T-helper 1 cell treated with Interleukin-12 subunit alpha and Interleukin-12 subunit beta and Interleukin-4 antibody, amounts not matched to agents 30 ng/mL and 1 ng/mL, for 36 hours (primary cell): ENCODE data around the gene PSAPL1. TPM values are rescaled to one million over a fixed set of nuclear protein-coding genes. Genes with fewer than 3 reads are reported as not detected.
"Not testable (repeated sequence)": the region's sequence is repeated elsewhere in the genome, so short reads cannot be mapped to it uniquely, and the experiment has no call there.

ENCODE experiments used
- intact Hi-C: fragments of 100-400 bp; cut with micrococcal nuclease; formaldehyde crosslinking; loops from one replicate; pipeline ENCODE4 v1.15.1; 2024
- total RNA-seq: library from RNA; stranded (reverse); gene quantifications from 2 replicates; pipeline ENCODE4 v1.2.3, GENCODE V29; 2022

Gene PSAPL1
- total RNA-seq, 1 donor from 2014 or later, result not detected

DNA sequence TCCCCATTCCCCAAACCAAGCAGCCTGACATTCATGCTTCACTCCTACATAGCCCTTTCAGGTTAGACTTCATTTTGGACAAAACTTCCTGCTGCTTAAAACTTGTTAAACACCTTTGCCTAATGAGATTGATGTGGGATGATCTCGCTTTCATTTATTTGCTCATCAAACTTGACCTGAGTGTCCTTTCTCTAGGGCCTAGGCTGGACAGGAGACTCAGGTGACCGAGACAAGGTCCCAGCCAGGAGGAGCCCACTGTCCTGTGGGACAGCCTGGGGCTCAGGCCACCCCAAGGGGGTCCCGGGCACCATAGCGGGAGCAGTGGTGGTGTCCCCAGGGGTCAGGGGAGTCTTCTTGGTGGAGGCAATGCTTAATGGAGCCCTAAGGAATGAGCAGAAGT lies 23.7 kb upstream of the PSAPL1 start:
- intact Hi-C loops, result no loop called here

DNA sequence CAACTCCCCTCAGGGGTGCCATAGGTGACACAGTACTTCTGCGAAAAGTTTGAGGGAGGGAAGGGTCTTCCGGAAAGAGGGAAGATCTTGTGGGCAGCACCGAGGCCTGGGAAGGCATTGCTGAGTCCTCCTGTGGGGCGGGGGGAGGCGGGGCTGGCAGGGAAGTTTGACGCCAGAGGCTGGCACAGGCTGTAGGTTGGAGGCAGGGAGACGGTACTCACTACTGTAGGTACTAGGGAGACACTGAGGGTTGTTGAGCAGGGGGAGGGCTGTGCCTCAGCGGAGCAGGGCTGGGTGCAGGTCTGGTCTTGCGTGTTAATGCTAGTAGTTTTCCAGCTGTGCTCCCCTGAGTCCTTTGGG lies 23.3 kb upstream of the PSAPL1 start:
- intact Hi-C loops, result no loop called here

DNA sequence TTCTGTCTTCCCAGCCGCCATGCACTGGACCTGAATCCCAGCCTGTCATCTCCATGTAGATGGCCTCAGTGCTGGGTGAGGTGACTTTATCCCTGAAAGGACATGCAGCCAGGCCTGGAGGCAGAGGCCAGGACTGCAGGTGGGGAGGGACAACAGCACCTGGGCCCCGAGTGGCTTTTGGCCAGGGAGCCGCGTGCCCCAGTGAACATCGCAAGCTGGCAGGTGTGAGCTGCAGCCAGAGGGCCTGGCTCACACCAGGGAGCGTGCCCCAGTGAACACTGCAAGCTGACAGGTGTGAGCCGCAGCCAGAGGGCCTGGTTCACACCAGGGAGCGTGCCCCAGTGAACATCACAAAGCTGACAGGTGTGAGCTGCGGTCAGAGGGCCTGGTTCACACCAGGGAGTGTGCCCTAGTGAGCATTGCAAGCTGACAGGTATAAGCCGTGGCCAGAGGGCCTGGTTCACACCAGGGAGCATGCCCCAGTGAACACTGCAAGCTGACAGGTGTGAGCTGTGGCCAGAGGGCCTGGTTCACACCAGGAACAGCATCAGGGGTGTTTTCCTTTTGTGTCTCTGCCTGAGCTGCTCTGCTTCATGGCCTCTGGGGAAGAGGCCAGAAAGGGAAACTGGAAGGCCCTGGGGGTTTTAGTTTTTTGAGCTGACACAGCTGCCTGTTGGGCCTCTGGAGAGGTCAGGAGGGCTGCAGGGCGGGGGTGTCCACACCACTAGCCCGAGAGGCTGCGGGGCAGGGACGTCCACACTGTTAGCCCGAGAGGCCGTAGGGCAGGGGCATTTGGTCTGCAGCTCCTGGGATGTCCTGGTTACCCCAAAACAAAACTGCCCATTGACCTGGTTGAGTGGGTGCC lies 22.7 kb upstream of the PSAPL1 start:
- intact Hi-C loops, result no loop called here

DNA sequence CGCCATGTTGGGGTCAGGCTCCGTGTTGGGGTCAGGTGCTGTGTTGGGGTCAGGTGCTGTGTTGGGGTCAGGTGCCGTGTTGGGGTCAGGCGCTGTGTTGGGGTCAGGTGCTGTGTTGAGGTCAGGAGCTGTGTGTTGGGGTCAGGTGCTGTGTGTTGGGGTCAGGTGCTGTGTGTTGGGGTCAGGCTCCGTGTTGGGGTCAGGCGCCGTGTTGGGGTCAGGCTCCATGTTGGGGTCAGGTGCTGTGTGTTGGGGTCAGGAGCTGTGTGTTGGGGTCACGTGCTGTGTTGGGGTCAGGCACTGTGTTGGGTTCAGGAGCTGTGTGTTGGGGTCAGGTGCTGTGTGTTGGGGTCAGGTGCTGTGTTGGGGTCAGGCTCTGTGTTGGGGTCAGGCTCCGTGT lies 18.1 kb upstream of the PSAPL1 start:
- intact Hi-C loops, result not testable (repeated sequence)

DNA sequence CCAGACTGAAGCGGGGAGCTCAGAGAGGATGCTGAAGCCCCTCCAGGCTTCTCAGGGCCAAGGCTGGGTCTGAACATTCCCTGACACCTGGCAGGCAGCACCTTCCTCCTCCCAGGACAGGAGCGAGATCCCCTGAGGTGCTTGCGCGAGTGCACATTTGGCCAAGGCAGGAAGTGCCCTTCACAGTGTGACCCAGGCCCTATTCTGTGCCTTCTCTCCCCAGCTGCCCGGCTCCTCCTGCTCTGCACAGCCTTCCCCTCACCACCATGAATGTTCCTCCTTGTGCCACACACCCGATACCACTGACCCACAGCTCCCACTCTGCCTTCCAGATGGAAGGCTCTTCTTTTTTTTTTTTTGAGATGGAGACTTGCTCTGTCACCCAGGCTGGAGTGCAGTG lies 17.1 kb upstream of the PSAPL1 start:
- intact Hi-C loops, result no loop called here

DNA sequence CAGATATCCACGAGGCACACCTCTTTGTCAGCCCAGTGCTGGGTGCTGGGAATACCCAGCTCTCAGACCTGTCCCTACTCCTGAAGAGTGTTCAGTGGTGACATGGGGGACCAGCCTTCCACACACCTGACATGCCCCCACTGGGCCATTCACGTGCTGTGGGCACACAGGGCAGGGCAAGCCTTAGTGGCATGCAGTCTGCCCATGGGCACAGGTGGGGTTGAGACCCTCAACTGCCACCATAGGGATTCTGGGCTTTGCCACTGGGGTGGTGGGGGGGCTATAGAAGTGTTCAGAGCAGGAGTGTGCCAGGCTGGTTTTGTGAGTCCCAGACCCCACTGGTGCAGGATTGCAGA lies 16.7 kb upstream of the PSAPL1 start:
- intact Hi-C loops, result no loop called here

DNA sequence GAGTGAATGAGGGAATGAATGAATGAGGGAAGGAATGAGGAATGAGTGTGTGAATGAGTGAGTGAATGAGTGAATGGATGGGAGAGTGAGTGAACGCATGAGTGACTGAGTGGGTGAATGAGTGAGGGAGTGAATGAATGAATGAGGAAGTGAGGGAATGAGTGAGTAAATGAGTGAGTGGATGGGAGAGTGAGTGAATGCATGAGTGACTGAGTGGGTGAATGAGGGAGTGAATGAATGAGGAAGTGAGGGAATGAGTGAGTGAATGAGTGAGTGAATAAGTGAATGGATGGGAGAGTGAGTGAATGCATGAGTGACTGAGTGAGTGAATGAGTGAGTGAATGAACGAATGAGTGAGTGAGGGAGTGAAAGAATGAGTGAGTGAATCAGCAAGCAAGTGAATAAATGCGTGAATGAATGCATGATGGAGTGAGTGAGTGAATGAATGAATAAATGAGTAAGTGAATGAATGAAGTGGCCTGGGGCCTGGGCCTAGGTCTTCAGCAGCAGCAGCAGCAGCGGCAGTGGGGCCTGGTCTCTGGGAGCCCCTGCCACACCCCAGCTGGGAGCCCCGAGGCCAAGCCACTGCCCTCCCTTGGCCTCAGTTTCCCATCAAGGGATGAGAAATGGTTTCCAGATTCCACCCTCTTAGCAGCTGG lies 16.2 kb upstream of the PSAPL1 start:
- intact Hi-C loops, result no loop called here

DNA sequence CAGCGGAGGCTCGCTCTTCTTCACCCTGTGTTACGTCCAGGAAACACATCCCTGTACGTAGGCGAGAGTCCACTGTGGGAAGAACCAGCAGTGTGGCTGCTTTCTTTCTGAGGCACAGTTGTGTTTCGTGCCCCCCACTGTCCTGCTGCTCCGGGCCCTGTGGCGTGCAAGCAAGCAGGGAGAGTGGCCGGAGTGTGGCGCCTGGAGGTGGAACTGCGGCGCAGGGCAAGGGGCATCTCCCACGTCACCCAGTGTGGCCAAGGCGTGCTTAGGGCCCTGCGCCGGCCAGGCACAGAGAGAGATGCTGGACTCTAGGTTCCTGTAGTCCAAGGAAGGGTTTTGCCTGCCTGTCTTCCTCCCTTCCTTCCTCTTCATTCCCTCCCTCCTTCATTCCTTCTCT lies 13.3 kb upstream of the PSAPL1 start:
- intact Hi-C loops, result no loop called here

DNA sequence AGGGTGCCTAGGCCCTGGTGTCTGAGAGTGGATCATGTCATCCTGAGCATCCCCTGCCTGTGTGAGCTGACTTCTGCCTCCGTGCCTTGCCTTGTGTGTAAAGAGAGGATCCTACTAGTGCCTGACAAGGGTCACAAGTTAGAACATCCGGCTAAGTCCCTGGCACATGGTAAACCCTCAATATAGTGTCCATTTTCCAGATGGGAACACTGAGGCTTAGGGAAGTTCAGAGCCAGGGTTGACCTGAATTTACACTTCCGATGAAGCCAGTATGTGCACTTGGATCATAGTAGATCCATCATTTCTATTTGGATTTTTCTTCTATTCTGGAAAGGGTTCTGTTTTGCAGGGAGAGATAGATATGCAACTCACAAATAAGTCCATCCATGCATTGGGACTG lies 12.5 kb upstream of the PSAPL1 start:
- intact Hi-C loops, result no loop called here

DNA sequence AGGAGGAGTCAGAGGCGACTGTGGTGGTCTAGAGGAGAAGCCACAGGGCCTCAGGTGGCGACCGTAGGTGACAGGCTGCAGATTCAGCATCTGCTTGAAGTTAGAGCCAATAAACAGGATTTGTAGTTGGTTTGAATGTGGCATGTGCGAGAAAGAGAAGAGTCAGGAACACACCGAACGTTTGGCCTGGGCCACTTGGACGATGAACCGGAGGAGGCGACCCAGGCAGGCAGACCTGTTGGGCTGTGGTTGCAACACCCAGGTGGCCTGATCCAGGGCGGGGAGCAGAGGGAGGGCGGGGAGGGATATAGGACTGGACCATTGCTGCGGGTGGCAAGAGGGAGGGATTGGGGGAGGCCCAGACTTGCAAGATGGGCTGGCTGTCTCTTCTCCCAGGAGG lies 10.0 kb upstream of the PSAPL1 start:
- intact Hi-C loops, result no loop called here

DNA sequence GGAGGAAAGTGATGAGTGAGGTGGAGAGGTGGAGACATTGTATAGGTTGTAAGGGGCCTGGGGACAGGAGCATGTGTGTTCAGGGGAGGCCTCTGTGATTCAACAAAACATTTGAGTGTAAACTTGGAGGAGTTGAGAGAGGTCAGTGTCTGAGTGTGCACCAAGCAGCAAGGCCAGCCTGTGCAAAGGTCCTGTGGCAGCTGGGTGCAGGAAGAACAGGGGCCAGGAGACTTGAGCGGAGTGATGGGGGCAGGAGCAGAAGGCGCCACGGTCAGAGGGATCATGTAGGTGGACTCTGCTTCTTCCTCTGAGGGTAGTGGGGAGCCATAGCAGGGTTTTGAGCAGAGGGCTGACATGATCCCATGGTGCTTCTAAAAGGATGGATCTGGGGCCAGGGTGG lies 9.6 kb upstream of the PSAPL1 start:
- intact Hi-C loops, result no loop called here

DNA sequence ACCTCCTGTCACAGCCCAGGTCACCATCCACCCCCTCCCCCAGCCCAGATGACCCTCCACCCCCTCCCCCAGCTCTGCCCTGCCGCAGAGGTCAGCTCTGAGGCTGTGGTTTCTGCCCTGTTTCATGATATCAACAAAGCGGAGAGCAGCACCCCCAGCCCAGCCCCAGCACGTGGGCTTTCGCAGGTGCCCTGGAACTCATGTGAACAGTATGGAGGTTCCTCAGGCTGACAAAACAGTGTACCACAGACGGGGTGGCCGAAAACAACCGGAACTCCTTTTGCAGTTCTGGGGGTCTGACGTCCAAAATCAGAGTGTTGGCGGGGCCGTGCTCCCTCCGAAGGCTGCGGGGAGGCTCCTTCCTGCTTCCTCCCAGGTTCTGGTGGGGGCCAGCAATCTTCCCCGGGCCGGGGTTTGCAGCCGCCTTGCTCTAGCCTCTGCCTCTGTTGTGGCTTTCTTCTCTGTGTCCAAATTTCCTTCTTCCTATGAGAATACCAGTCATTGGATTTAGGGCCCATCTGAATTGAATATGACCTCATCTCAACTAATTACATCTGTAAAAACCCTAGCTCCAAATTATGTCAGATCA lies 7.9 kb upstream of the PSAPL1 start:
- intact Hi-C loops, result no loop called here

DNA sequence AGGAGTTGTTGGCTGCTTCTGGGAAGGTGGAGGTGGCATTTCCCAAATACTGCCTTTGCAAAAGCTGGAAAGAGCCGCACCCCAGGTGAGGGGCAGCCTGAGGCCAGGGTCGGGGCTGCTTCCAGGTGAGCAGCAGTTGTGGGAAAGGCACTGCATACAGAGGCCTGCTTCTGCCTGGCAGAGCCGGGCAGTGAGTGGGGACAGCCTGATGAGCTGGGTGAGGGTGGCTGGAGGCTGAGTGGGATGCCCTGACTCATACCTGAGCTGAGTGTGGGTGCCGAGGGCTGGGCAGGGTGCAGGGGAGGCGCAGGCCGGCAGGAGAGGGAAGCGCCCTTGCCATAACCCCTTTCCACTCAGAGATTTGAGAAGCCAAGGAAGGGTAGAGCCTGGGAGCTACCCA lies 6.5 kb upstream of the PSAPL1 start:
- intact Hi-C loops, result no loop called here

DNA sequence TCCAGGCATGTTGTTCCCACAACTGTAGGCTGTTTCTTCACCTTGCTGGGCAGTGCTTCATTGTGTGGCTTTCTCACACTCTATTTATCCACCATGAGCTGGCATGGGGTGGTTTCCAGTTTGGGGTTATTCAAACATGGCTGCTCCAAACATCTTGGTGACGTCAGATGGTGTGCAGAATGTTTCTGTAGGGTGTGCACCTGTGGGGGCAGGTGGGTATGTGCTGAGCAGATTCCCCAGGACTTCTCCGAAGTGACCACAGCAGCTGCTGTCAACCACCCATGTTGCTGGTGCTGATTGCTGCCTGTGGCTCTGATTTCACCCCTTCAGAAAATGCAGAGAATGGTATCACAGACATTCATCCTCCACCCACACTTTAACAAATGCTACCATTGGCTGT lies 5.0 kb upstream of the PSAPL1 start:
- intact Hi-C loops, result no loop called here

DNA sequence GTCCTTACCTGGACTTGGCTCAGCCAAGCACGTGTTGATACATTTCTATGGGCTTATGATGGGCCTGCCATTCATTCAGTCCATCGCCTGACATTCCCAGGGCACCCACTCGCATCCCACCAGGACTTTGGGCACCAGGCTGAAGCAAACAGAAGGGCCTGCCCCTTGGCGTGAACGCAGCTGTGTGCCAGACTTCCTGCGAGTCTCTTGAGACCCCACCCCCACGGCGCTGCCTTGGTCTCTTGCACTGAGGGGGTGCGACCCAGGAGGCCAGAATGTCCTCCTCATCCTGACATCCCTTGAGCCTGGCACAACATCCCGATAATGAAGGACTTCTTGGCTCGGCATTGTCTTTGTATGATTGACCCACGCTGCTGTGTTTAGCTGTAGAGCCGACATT lies 1.5 kb upstream of the PSAPL1 start:
- intact Hi-C loops, result no loop called here

DNA sequence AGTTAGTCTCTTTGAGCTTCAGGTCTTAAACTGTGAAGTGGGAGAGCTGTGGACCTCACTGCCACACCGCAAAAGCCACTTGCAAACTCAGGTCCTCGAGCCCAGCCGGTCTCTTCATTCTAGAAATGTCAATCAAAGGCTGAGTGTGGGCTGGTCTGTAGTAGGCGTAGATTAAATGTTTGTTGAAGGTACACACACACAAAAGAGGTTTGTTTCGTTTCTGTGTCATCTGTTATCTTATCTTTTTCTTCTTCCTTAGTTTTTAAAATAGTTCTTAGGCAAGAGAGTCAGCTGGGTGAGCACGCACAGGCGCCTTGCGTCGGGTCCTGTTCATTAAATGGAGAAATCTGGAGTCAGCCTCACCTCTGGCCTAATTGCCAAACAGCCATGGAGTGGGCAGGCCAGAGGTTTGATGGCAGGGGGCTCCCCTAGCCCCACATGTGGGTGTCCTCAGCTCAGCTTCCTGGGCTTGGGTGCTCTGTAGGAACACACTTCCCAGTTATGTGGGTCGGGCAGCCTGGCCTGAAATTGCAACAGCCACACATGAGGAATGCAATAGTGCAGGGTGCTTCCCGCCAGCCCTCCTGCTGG lies 836 bp upstream of the PSAPL1 start:
- intact Hi-C loops, result no loop called here

DNA sequence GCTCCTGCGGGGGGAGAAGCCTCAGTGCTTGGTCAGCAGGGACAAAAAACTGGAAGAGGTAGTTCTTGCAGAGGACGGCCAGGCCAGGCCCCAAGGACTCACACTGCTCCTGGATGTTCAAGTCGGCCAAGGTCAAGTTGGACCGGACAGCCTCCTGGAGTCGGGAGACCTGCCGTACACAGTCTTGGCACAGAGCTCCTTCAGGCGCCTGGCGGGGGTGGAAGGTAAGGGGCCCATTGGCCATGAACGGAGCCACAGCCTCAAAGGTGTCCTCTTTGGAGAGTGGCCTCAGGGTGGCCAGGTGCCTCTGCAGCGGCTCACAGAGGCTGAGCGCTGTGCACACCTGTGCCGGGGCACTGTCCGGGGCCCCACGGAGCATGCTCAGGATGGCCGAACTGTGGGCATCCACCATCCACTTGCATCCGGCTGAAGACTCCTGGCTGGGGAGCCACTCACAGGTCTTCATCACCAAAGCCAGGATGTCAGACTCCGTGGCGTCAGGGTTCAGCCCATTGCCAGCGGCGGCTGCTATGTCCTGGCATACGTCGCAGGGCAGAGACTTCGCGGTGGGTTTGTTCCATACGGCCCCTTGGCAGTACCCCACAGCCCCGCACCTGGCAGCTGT lies 477 bp downstream of the PSAPL1 start:
- intact Hi-C loops, result no loop called here

DNA sequence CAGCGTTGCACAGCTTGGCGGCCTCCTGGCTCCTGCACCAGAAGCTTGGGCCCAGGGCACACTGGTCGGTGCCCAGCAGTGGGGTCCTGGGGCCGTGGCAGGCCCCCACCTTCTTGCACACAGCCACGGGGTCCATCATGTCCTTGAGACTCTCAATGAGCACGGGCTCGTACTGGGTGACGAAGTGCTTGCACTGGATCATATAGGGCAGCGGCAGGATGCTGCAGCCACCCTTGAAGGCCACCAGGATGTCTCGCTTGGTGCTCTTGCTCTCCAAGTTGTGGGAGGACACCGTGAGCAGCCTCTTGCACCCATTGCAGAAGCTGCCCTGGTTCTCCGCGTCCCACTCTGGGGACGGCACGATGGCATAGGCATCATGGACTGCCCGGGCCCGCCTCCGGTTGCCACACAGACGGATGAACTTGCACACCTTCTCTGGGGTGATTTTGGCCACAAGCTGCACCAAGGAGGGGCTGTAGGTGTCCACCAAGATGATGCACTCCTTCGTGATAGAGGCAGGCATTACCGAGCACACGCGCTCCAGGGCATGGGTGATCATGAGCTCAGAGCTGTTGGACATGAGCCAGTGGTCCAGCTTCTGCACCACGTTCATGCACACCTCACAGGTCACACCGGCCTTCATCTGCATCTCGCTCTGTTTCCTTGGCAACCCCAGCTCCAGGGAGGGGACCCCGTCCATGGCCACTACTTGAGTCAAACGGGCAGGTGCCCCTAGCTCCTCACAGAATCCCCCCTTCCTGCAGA lies 1.2 kb downstream of the PSAPL1 start:
- intact Hi-C loops, result no loop called here

DNA sequence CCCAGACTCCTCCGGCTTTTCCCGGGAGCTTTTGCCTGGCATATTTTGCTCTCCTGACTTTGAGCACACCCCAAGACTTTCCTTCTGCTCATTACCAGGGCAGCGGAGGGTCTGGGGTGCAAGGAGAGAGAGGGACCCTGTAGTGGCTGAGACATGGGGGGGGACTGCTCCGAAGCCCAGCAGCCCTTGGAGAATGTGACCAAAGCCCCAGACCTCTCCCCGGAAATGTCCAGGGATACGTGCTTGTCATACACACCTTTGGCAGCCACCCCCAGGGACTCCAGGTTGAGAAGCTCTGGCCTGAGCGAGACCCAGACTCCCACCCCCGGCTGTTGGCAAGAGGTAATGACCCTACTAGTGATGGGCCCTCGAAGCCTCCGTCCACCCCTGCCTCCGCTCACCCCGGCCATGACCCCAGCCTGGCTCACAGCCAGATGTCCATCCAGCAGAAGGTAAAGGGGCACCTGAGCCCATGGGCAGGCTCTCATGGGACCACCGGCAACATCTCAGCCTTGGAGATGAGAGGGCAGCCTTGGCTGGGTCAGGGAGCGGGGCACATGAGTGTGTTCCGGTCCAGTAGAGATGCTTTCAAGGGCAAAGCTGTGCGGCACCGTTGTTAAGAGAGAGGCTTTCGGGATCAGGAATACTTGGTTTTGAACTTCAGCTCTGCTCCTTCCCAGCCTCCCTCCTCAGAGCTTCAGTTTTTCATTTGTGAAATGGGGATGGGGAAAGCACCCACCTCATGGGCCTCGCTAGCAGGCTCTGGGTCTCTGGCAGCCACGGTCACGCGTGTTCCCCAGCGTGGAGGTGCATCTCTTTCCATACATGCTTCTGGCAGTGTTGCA lies 2.0 kb downstream of the PSAPL1 start:
- intact Hi-C loops, result no loop called here
